GM12864 (cell line): Measurements from ENCODE around the gene TMEM200B.
"Not testable (repeated sequence)": the region's sequence is repeated elsewhere in the genome, so short reads cannot be mapped to it uniquely, and the experiment has no call there.

Source experiments
- DNase-seq: peaks from one replicate; pipeline ENCODE4 v3.0.0-alpha.2; 2011; ENCODE audit warnings: low read depth
- H3K4me3 ChIP-seq: 2 replicates; pipeline ENCODE4 v1.5.1; 2011; ENCODE audit warnings: mild to moderate bottlenecking, low read depth, low read length, control low read depth
- TF ChIP-seq, protein P1 (sequence below): IDR thresholded peaks from 2 replicates; pipeline ENCODE4 v1.5.1; 2011; ENCODE audit warnings: low read depth, mild to moderate bottlenecking, moderate library complexity, low read length, control low read depth, inconsistent platforms; ENCODE audit errors: missing control alignments

The TMEM200B gene

GRCh38 chr1:29133861-29134694 lies 10.4 kb upstream of the TMEM200B start:
- no peak overlapping the region for H3K4me3 ChIP-seq
- no peak for DNase-seq
- TF ChIP-seq, protein P1, sequence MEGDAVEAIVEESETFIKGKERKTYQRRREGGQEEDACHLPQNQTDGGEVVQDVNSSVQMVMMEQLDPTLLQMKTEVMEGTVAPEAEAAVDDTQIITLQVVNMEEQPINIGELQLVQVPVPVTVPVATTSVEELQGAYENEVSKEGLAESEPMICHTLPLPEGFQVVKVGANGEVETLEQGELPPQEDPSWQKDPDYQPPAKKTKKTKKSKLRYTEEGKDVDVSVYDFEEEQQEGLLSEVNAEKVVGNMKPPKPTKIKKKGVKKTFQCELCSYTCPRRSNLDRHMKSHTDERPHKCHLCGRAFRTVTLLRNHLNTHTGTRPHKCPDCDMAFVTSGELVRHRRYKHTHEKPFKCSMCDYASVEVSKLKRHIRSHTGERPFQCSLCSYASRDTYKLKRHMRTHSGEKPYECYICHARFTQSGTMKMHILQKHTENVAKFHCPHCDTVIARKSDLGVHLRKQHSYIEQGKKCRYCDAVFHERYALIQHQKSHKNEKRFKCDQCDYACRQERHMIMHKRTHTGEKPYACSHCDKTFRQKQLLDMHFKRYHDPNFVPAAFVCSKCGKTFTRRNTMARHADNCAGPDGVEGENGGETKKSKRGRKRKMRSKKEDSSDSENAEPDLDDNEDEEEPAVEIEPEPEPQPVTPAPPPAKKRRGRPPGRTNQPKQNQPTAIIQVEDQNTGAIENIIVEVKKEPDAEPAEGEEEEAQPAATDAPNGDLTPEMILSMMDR, result no peak

DNA sequence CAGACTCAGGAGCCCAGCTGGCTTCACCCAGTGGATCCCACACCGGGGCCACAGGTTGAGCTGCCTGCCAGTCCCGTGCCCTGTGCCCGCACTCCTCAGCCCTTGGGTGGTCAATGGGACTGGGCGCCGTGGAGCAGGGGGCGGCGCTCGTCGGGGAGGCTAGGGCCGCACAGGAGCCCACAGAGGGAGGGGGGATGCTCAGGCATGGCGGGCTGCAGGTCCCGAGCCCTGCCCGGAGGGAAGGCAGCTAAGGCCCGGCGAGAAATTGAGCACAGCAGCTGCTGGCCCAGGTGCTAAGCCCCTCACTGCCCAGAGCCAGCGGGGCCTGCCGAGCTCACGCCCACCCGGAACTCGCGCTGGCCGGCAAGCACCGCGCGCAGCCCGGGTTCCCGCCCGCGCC lies 7.4 kb upstream of the TMEM200B start:
- not testable (repeated sequence) for H3K4me3 ChIP-seq, DNase-seq

DNA sequence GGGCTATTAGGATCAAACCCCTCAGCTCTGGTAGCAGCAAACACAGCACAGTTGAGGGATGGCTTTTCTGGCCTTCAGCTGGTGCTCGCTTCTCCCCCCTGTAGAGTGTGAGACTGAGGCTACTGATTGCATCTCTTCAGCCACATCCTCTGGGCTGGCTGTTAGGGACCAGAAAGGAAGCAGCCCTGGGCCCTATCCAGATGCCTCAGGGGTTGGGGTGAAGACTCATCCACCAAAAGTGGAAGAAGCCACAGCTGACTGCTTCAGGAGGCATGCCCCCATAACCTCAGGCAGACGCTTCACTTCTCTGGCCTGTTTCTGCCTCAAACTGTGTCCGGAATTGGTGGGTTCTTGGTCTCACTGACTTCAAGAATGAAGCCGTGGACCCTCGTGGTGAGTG lies 6.2 kb upstream of the TMEM200B start:
- TF ChIP-seq, protein P1, result no peak
- H3K4me3 ChIP-seq, result no peak overlapping the region
- no peak for DNase-seq

DNA sequence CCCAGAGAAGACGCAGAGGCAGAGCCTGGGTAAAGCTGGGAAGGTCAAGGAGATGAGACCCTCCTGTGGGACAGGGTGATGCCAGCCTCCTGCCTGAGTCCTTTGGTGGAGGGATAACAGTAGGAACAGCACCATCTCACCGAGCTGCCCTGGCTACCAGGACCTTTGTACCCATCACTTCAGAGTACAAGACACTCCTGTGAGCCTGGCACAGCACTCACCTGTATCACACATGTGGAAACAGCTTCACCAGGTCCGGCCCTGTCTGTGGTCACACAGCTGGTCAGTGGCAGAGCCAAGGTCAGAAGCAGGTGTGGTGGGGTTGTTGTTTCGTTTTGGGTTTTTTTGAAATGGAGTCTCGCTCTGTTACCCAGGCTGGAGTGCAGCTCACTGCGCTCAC lies 5.0 kb upstream of the TMEM200B start:
- no peak overlapping the region for H3K4me3 ChIP-seq
- DNase-seq, result no peak
- TF ChIP-seq, protein P1, result no peak

DNA sequence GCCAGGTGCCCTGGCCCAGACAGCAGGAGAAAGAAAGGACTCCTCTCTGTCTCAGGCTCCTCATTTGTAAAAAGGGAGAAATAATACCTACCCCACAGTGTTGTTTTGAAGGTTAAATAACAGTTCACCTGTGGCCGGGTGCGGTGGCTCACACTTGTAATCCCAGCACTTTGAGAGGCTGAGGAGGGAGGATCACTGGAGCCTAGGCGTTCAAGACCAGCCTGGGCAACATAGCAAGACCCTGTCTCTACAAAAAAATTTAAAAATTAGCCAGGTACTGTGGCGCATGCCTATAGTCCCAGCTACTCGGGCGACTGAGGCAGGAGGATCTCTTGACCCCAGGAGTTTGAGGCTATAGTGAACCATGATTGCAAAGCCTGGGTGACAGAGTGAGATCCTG lies 2.5 kb upstream of the TMEM200B start:
- TF ChIP-seq, protein P1, result no peak
- DNase-seq, result no peak

GRCh38 chr1:29125788-29126187 lies 2.1 kb upstream of the TMEM200B start:
- no peak overlapping the region for H3K4me3 ChIP-seq
- TF ChIP-seq, protein P1, result no peak
- DNase-seq, result no peak

More for the DNA sequence above, 2.5 kb upstream of the TMEM200B start:
- no peak overlapping the region for H3K4me3 ChIP-seq

DNA sequence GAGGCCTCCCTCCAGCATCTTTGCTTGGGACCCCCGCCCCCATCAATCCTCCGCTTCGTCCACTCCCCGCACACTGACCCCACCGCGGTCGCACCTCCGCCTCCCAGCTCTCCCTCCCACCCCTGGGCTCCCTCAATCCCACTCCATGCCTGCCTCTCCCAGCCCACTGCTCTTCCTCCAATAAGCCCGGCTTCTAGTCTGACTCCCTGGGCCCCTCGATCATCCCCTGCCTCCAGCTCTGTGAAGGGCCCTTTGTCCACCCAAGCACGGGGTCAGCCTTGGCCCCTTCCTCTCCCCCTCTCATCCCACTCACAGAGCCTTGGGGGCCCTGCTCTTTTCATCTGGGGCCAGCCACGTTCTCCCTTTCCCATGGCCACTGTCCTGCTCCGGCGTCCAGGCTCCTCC lies 1.5 kb upstream of the TMEM200B start:
- TF ChIP-seq, protein P1, result no peak
- no peak overlapping the region for H3K4me3 ChIP-seq
- DNase-seq, result no peak
